GM21381 (cell line): ENCODE data around the gene SOX5.
"Not testable (repeated sequence)": the region's sequence is repeated elsewhere in the genome, so short reads cannot be mapped to it uniquely, and the experiment has no call there.

Experiments
- ATAC-seq: cut with Tn5 transposase; IDR thresholded peaks from one replicate; pipeline ENCODE4 v1.9.1; 2021; ENCODE audit warnings: mild to moderate bottlenecking, moderate library complexity; ENCODE audit not compliant: unreplicated experiment

Gene SOX5

GRCh38 chr12:23760495-23760894 lies 189.0 kb downstream of the SOX5 start:
- no peak for ATAC-seq

GRCh38 chr12:23758608-23759007 lies 190.9 kb downstream of the SOX5 start:
- no peak for ATAC-seq

- no peak for ATAC-seq
These were observed 191.9 kb downstream of the SOX5 start for GRCh38 chr12:23757541-23757962.

GRCh38 chr12:23756416-23756815 lies 193.1 kb downstream of the SOX5 start:
- no peak for ATAC-seq

GRCh38 chr12:23753628-23754365 lies 195.7 kb downstream of the SOX5 start:
- no peak for ATAC-seq

GRCh38 chr12:23752245-23752644 lies 197.2 kb downstream of the SOX5 start:
- ATAC-seq = no peak

- no peak for ATAC-seq
These were observed 197.8 kb downstream of the SOX5 start for GRCh38 chr12:23751641-23752040.

GRCh38 chr12:23750923-23751322 lies 198.5 kb downstream of the SOX5 start:
- ATAC-seq = no peak

- no peak for ATAC-seq
These were observed 204.8 kb downstream of the SOX5 start for GRCh38 chr12:23744696-23745095.

- no peak for ATAC-seq
These were observed 206.9 kb downstream of the SOX5 start for GRCh38 chr12:23742574-23742973.

- ATAC-seq = no peak
These were observed 218.0 kb downstream of the SOX5 start for GRCh38 chr12:23731493-23731892.

GRCh38 chr12:23731035-23731434 lies 218.4 kb downstream of the SOX5 start:
- ATAC-seq = no peak

GRCh38 chr12:23729359-23729758 lies 220.1 kb downstream of the SOX5 start:
- ATAC-seq = no peak

GRCh38 chr12:23726646-23727045 lies 222.8 kb downstream of the SOX5 start:
- ATAC-seq = no peak

- ATAC-seq = no peak
These were observed 226.8 kb downstream of the SOX5 start for GRCh38 chr12:23722655-23723054.

- ATAC-seq = no peak
These were observed 228.2 kb downstream of the SOX5 start for GRCh38 chr12:23721268-23721667.

- ATAC-seq = no peak
These were observed 230.0 kb downstream of the SOX5 start for GRCh38 chr12:23719493-23719892.

- not testable (repeated sequence) for ATAC-seq
These were observed 239.1 kb downstream of the SOX5 start for GRCh38 chr12:23710361-23710760.

GRCh38 chr12:23708185-23708837 lies 241.2 kb downstream of the SOX5 start:
- ATAC-seq = no peak

GRCh38 chr12:23707270-23707669 lies 242.2 kb downstream of the SOX5 start:
- ATAC-seq = no peak

- ATAC-seq = no peak
These were observed 244.2 kb downstream of the SOX5 start for GRCh38 chr12:23704992-23705943.
